K562 (cell line): ENCODE measurements around the gene ZNF544. TPM values are rescaled to one million over a fixed set of nuclear protein-coding genes. Genes with fewer than 3 reads are reported as not detected.

ENCODE experiments used
- ESRRB ChIP-seq: fragments of 250-450 bp; sonication (Bioruptor Pico); IDR thresholded peaks from 2 replicates; pipeline ENCODE4 v1.5.0; 2020; ENCODE audit warnings: mild to moderate bottlenecking, moderate library complexity, borderline replicate concordance
- HINFP ChIP-seq: fragments of 450-650 bp; conservative IDR thresholded peaks from 2 replicates; pipeline ENCODE4 v1.6.1; 2016; ENCODE audit warnings: missing genetic modification characterization, low read depth, mild to moderate bottlenecking, control low read depth, missing compliant biosample characterization
- KLF1 ChIP-seq: fragments of 450-650 bp; IDR thresholded peaks from 2 replicates; pipeline ENCODE4 v1.6.1; 2016; ENCODE audit warnings: missing genetic modification characterization, missing compliant biosample characterization
- MBD1 ChIP-seq: fragments of 250-450 bp; sonication (Bioruptor Pico); IDR thresholded peaks from 2 replicates; pipeline ENCODE4 v1.8.0; 2022; ENCODE audit warnings: inconsistent platforms
- MTA3 ChIP-seq: fragments of 450-650 bp; formaldehyde crosslinking; IDR thresholded peaks from 2 replicates; pipeline ENCODE4 v1.6.1; 2017; ENCODE audit warnings: mild to moderate bottlenecking, borderline replicate concordance
- MYC ChIP-seq, 2 experiments: fragments of 250-450 bp in 1 of 2; sonication (Bioruptor Pico) in 1 of 2; IDR thresholded peaks; 2 replicates each; pipeline versions ENCODE4 v1.5.1 to v1.6.1; 2012 to 2021; ENCODE audit warnings: low read depth in 2 of 2, borderline replicate concordance in 1 of 2, improper control_type of control experiment in 1 of 2, low read length in 1 of 2, mild to moderate bottlenecking in 1 of 2, moderate library complexity in 1 of 2
- NCOR1 ChIP-seq: fragments of 450-650 bp; IDR thresholded peaks from 2 replicates; pipeline ENCODE4 v1.6.1; 2016; ENCODE audit warnings: mild to moderate bottlenecking, moderate library complexity
- NONO ChIP-seq, 2 experiments: fragments of 200-400 bp in 1 of 2; fragments of 450-650 bp in 1 of 2; formaldehyde crosslinking in 1 of 2; IDR thresholded peaks; 2 replicates each; pipeline ENCODE4 v1.6.1; 2017; ENCODE audit warnings: low read depth in 2 of 2, mild to moderate bottlenecking in 2 of 2, moderate library complexity in 2 of 2, low read length in 1 of 2
- NUFIP1 ChIP-seq: fragments of 450-650 bp; IDR thresholded peaks from 2 replicates; pipeline ENCODE4 v1.6.1; 2018; ENCODE audit not compliant: partially characterized antibody
- SAP30 ChIP-seq: fragments of 200-600 bp; sonication (generic); IDR thresholded peaks from 2 replicates; pipeline ENCODE4 v1.6.1; 2012; ENCODE audit warnings: borderline replicate concordance, low read depth, mild to moderate bottlenecking, moderate library complexity, low read length, control low read depth, inconsistent platforms; ENCODE audit not compliant: insufficient read depth, poor library complexity, severe bottlenecking
- SRSF1 ChIP-seq: fragments of 200-400 bp; formaldehyde crosslinking; IDR thresholded peaks from 2 replicates; pipeline ENCODE4 v1.6.1; 2017; ENCODE audit warnings: mild to moderate bottlenecking, low read depth, low read length, moderate library complexity
- TBL1XR1 ChIP-seq, 2 experiments: IDR thresholded peaks; 2 replicates each; pipeline ENCODE4 v1.6.1; 2012; ENCODE audit warnings: improper control_type of control experiment in 2 of 2, low read length in 2 of 2, mild to moderate bottlenecking in 1 of 2
- TRIM28 ChIP-seq: fragments of 450-650 bp; IDR thresholded peaks from 2 replicates; pipeline ENCODE4 v1.6.1; 2017
- ZBTB11 ChIP-seq, 3 experiments: fragments of 200-800 bp in 1 of 3; fragments of 250-450 bp in 1 of 3; fragments of 450-650 bp in 1 of 3; sonication (Bioruptor Pico) in 1 of 3; sonication (Bioruptor generic) in 1 of 3; formaldehyde crosslinking in 1 of 3; IDR thresholded peaks; 2 replicates each; pipeline versions ENCODE4 v1.6.1 to v1.8.0; 2016 to 2022; ENCODE audit warnings: mild to moderate bottlenecking in 2 of 3, missing genetic modification characterization in 2 of 3, missing compliant biosample characterization in 1 of 3, moderate library complexity in 1 of 3
- ZFP1 ChIP-seq: fragments of 450-650 bp; formaldehyde crosslinking; IDR thresholded peaks from 2 replicates; pipeline ENCODE4 v1.4.0; 2020; ENCODE audit warnings: mild to moderate bottlenecking, mixed read lengths
- ZKSCAN1 ChIP-seq: fragments of 150-350 bp; IDR thresholded peaks from 2 replicates; pipeline ENCODE4 v1.6.1; 2016; ENCODE audit warnings: low read depth, low read length
- ZNF253 ChIP-seq: fragments of 250-450 bp; sonication (Bioruptor Pico); conservative IDR thresholded peaks from 2 replicates; pipeline ENCODE4 v1.6.1; 2021; ENCODE audit warnings: mild to moderate bottlenecking
- ZNF561 ChIP-seq: fragments of 450-650 bp; formaldehyde crosslinking; conservative IDR thresholded peaks from 2 replicates; pipeline ENCODE4 v1.4.0; 2020; ENCODE audit warnings: mild to moderate bottlenecking, moderate library complexity
- ZNF644 ChIP-seq: fragments of 200-800 bp; sonication (Bioruptor generic); IDR thresholded peaks from 2 replicates; pipeline ENCODE4 v1.6.1; 2016; ENCODE audit warnings: low read depth, missing genetic modification characterization, missing compliant biosample characterization
- ZSCAN29 ChIP-seq: fragments of 450-650 bp; IDR thresholded peaks from 2 replicates; pipeline ENCODE4 v1.6.1; 2017
- polyA plus RNA-seq, 8 experiments: library from polyadenylated mRNA; depleted of rRNA in 4 of 8; stranded (reverse) in 5 of 8; unstranded in 3 of 8; fragments of >200 nt; fragmentation: Nextera tagmentation in 2 of 8; fragmentation: Illumina TruSeq in 1 of 8; extraction: Ambion mirVana in 2 of 8; extraction: Trizol in 1 of 8; gene quantifications; 2 replicates each; pipeline versions ENCODE4 v1.2.1 to v1.2.3, GENCODE V29; 2011 to 2014; ENCODE audit warnings: inconsistent platforms in 1 of 8, missing spikeins in 1 of 8
- total RNA-seq, 7 experiments: library from RNA; depleted of rRNA in 6 of 7; stranded (reverse); fragments of >200 nt in 6 of 7; fragmentation: Illumina TruSeq in 2 of 7; extraction: Trizol in 2 of 7; gene quantifications; 2 replicates each; pipeline versions ENCODE4 v1.2.1 to v1.2.3, GENCODE V29; 2011 to 2021; ENCODE audit warnings: low replicate concordance in 1 of 7

The ZNF544 gene
- total and polyA plus RNA-seq, 9 of the 15 experiments (the other 6 are each of a cell fraction or from before 2014, with no cell fraction given), result 23.6 to 59.0 (median 41.4) TPM

GRCh38 chr19:58305065-58305931, 76.6 kb downstream of the ZNF544 start, which contains the start of gene ERVK3-1 (continued):
- TF ChIP-seq ZNF644 (peak; percentile 76; the same call in 1 of the 2 replicates), SAP30 (peak; percentile 89), MTA3 (peak; percentile 92), ZNF561 (CRISPR knock-in tag) (no peak), SRSF1 (no peak), KLF1 (tag) (peak; percentile 82; the same call in 1 of the 2 replicates), NUFIP1 (no peak), HINFP (tag) (no peak), TRIM28 (peak; percentile 14; the same call in 1 of the 2 replicates), TBL1XR1 (IDR thresholded peaks at IDR 0.05; ENCODE audit: low read length in 2 of 2) (no peak), MYC (IDR thresholded peaks at IDR 0.05; ENCODE audit: low read depth, low read length) (peak; percentile 53; the same call in 1 of the 2 replicates), MYC (CRISPR knock-in tag; IDR thresholded peaks at IDR 0.05; ENCODE audit: borderline replicate concordance, low read depth) (no peak), NCOR1 (no peak), ZSCAN29 (no peak), ZNF253 (CRISPR knock-in tag) (no peak), ZFP1 (CRISPR knock-in tag) (no peak), MBD1 (no peak), NONO (IDR thresholded peaks at IDR 0.05; ENCODE audit: low read depth in 2 of 2, low read length in 1 of 2) (peak in 1 of 2 experiments; percentile 18; a peak in 1 of 4 replicates), ESRRB (CRISPR knock-in tag) (no peak), ZBTB11 (CRISPR knock-in tag; IDR thresholded peaks at IDR 0.05) (peak; percentile 63 to 97 (median 81); a peak in 5 of 6 replicates), ZKSCAN1 (no peak; the same call in 1 of the 2 replicates)
